K562 (cell line): ENCODE results near the gene DNAJC11. TPM values are rescaled to one million over a fixed set of nuclear protein-coding genes. Genes with fewer than 3 reads are reported as not detected.

Source experiments
- E2F3 ChIP-seq: fragments of 250-450 bp; sonication (Bioruptor Pico); IDR thresholded peaks from 2 replicates; pipeline ENCODE4 v1.4.0; 2020; ENCODE audit warnings: mild to moderate bottlenecking
- ETS2 ChIP-seq: IDR thresholded peaks from 2 replicates; pipeline ENCODE4 v1.6.1; 2016; ENCODE audit warnings: borderline replicate concordance, missing genetic modification characterization, mild to moderate bottlenecking, moderate library complexity, missing compliant biosample characterization; ENCODE audit not compliant: poor library complexity, severe bottlenecking
- HDAC8 ChIP-seq: fragments of 450-650 bp; IDR thresholded peaks from 2 replicates; pipeline ENCODE4 v1.6.1; 2016; ENCODE audit warnings: mild to moderate bottlenecking, missing genetic modification characterization, moderate library complexity, missing compliant biosample characterization
- KAT8 ChIP-seq: fragments of 450-650 bp; IDR thresholded peaks from 2 replicates; pipeline ENCODE4 v1.6.1; 2016; ENCODE audit warnings: low read depth, mild to moderate bottlenecking
- PTBP1 ChIP-seq: fragments of 200-400 bp; formaldehyde crosslinking; IDR thresholded peaks from 2 replicates; pipeline ENCODE4 v1.6.1; 2017; ENCODE audit warnings: low read depth, low read length
- RBM22 ChIP-seq: fragments of 200-400 bp; formaldehyde crosslinking; IDR thresholded peaks from 2 replicates; pipeline ENCODE4 v1.6.1; 2018; ENCODE audit warnings: low read length, low read depth; ENCODE audit not compliant: poor library complexity, severe bottlenecking
- SIX5 ChIP-seq, 2 experiments: IDR thresholded peaks; 2 replicates each; pipeline ENCODE4 v1.6.1; 2011; ENCODE audit warnings: low read length in 2 of 2, borderline replicate concordance in 1 of 2, low read depth in 1 of 2, mild to moderate bottlenecking in 1 of 2, moderate library complexity in 1 of 2; ENCODE audit not compliant: insufficient read depth in 1 of 2
- TAL1 ChIP-seq: fragments of 450-650 bp; IDR thresholded peaks from 2 replicates; pipeline ENCODE4 v1.6.1; 2016; ENCODE audit warnings: mild to moderate bottlenecking
- U2AF2 ChIP-seq: fragments of 200-400 bp; formaldehyde crosslinking; optimal IDR thresholded peaks from 2 replicates; pipeline ENCODE3; 2017; ENCODE audit warnings: low read depth, mild to moderate bottlenecking, low read length
- WHSC1 ChIP-seq: IDR thresholded peaks from one replicate; pipeline ENCODE4 v1.6.1; 2012; ENCODE audit warnings: low read length, control low read depth, inconsistent platforms
- ZBTB8A ChIP-seq: fragments of 450-650 bp; IDR thresholded peaks from 2 replicates; pipeline ENCODE4 v1.6.1; 2018; ENCODE audit warnings: mild to moderate bottlenecking, moderate library complexity; ENCODE audit not compliant: partially characterized antibody
- ZNF77 ChIP-seq: fragments of 250-450 bp; sonication (Bioruptor Pico); IDR thresholded peaks from 2 replicates; pipeline ENCODE4 v1.5.0; 2020
- polyA plus RNA-seq, 8 experiments: library from polyadenylated mRNA; depleted of rRNA in 4 of 8; stranded (reverse) in 5 of 8; unstranded in 3 of 8; fragments of >200 nt; fragmentation: Nextera tagmentation in 2 of 8; fragmentation: Illumina TruSeq in 1 of 8; extraction: Ambion mirVana in 2 of 8; extraction: Trizol in 1 of 8; gene quantifications; 2 replicates each; pipeline versions ENCODE4 v1.2.1 to v1.2.3, GENCODE V29; 2011 to 2014; ENCODE audit warnings: inconsistent platforms in 1 of 8, missing spikeins in 1 of 8
- total RNA-seq, 7 experiments: library from RNA; depleted of rRNA in 6 of 7; stranded (reverse); fragments of >200 nt in 6 of 7; fragmentation: Illumina TruSeq in 2 of 7; extraction: Trizol in 2 of 7; gene quantifications; 2 replicates each; pipeline versions ENCODE4 v1.2.1 to v1.2.3, GENCODE V29; 2011 to 2021; ENCODE audit warnings: low replicate concordance in 1 of 7
- TF ChIP-seq, protein P1 (sequence below): IDR thresholded peaks from 2 replicates; pipeline ENCODE4 v1.6.1; 2012; ENCODE audit warnings: low read depth, low read length, improper control_type of control experiment, borderline replicate concordance
- TF ChIP-seq, protein P2 (sequence below): conservative IDR thresholded peaks from 2 replicates; pipeline ENCODE4 v1.6.1; 2011; ENCODE audit warnings: low read depth, mild to moderate bottlenecking, low read length; ENCODE audit not compliant: control insufficient read depth
- TF ChIP-seq, protein P3 (sequence below): fragments of 250-450 bp; sonication (Bioruptor Pico); IDR thresholded peaks from 2 replicates; pipeline ENCODE4 v1.5.0; 2020; ENCODE audit warnings: mild to moderate bottlenecking
- TF ChIP-seq, protein P4 (sequence below): fragments of 450-650 bp; conservative IDR thresholded peaks from 2 replicates; pipeline ENCODE4 v1.6.1; 2016; ENCODE audit warnings: missing genetic modification characterization, low read depth, mild to moderate bottlenecking, control low read depth, missing compliant biosample characterization
- TF ChIP-seq, protein P5 (sequence below): fragments of 450-650 bp; IDR thresholded peaks from 2 replicates; pipeline ENCODE4 v1.6.1; 2018; ENCODE audit warnings: mild to moderate bottlenecking, low read depth; ENCODE audit not compliant: partially characterized antibody
- TF ChIP-seq, protein P6 (sequence below), 2 experiments: fragments of 450-650 bp; IDR thresholded peaks; 2 replicates each; pipeline ENCODE4 v1.6.1; 2016

Gene DNAJC11
- total and polyA plus RNA-seq, 9 of the 15 experiments (the other 6 are each of a cell fraction or from before 2014, with no cell fraction given) = 14.1 to 123 (median 76.6) TPM

DNA sequence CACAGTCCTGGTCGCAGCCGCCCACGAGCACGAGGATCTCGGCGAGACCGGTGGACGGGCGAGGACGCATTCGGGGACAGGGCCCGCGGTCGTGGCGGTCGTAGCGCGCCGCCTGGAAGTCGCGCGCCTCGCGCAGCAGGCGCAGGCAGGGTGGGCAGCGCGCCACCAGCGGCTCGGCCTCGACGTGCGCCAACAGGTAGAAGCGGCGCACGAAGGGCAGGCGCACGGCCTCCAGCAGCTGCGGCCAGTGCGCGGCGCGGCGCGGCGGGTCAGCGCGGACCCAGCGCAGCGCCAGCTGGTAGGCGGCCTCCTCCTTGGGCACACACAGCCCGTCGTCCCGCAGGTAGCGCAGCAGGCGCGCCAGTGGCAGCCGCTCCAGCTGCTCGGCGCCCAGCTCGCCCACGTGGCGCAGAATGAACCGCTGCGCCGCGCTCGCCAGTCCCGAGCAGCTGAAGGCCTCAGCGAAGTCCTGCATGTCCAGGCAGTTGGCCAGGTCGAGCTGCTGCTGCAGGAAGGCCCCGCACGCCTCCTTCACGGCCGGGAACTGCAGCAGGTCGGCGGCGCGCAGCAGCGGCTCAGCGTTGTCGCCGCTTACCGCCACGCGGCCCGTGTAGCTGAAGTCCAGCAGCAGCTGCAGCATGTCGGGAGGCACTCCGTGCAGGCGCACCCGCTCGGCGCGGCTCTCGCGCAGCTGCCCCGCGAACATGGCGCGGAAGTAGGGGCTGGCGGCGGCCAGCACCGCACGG is 99.5 kb downstream of the DNAJC11 start (continued):
- TF ChIP-seq U2AF2 (no peak), PTBP1 (0 out of 2 replicates have a peak, but pooled peaks have one; percentile 31), TAL1 (no peak), WHSC1 (no peak), RBM22 (no peak), HDAC8 (tag) (no peak), ZNF77 (no peak), KAT8 (no peak), SIX5 (IDR thresholded peaks at IDR 0.05; ENCODE audit: borderline replicate concordance in 1 of 2, insufficient read depth in 1 of 2, low read depth in 1 of 2, low read length in 2 of 2) (no peak), E2F3 (CRISPR knock-in tag) (peak; percentile 62), ETS2 (tag) (peak; percentile 10), ZBTB8A (no peak)
- TF ChIP-seq, protein P1, sequence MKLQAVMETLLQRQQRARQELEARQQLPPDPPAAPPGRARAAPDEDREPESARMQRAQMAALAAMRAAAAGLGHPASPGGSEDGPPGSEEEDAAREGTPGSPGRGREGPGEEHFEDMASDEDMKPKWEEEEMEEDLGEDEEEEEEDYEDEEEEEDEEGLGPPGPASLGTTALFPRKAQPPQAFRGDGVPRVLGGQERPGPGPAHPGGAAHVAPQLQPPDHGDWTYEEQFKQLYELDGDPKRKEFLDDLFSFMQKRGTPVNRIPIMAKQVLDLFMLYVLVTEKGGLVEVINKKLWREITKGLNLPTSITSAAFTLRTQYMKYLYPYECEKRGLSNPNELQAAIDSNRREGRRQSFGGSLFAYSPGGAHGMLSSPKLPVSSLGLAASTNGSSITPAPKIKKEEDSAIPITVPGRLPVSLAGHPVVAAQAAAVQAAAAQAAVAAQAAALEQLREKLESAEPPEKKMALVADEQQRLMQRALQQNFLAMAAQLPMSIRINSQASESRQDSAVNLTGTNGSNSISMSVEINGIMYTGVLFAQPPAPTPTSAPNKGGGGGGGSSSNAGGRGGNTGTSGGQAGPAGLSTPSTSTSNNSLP = no peak
- TF ChIP-seq, protein P2, sequence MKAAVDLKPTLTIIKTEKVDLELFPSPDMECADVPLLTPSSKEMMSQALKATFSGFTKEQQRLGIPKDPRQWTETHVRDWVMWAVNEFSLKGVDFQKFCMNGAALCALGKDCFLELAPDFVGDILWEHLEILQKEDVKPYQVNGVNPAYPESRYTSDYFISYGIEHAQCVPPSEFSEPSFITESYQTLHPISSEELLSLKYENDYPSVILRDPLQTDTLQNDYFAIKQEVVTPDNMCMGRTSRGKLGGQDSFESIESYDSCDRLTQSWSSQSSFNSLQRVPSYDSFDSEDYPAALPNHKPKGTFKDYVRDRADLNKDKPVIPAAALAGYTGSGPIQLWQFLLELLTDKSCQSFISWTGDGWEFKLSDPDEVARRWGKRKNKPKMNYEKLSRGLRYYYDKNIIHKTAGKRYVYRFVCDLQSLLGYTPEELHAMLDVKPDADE = peak; percentile 50
- TF ChIP-seq, protein P3, sequence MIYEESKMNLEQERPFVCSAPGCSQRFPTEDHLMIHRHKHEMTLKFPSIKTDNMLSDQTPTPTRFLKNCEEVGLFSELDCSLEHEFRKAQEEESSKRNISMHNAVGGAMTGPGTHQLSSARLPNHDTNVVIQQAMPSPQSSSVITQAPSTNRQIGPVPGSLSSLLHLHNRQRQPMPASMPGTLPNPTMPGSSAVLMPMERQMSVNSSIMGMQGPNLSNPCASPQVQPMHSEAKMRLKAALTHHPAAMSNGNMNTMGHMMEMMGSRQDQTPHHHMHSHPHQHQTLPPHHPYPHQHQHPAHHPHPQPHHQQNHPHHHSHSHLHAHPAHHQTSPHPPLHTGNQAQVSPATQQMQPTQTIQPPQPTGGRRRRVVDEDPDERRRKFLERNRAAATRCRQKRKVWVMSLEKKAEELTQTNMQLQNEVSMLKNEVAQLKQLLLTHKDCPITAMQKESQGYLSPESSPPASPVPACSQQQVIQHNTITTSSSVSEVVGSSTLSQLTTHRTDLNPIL = no peak
- TF ChIP-seq, protein P4, sequence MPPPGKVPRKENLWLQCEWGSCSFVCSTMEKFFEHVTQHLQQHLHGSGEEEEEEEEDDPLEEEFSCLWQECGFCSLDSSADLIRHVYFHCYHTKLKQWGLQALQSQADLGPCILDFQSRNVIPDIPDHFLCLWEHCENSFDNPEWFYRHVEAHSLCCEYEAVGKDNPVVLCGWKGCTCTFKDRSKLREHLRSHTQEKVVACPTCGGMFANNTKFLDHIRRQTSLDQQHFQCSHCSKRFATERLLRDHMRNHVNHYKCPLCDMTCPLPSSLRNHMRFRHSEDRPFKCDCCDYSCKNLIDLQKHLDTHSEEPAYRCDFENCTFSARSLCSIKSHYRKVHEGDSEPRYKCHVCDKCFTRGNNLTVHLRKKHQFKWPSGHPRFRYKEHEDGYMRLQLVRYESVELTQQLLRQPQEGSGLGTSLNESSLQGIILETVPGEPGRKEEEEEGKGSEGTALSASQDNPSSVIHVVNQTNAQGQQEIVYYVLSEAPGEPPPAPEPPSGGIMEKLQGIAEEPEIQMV (tag) = no peak; the same call in 1 of the 2 replicates
- TF ChIP-seq, protein P5, sequence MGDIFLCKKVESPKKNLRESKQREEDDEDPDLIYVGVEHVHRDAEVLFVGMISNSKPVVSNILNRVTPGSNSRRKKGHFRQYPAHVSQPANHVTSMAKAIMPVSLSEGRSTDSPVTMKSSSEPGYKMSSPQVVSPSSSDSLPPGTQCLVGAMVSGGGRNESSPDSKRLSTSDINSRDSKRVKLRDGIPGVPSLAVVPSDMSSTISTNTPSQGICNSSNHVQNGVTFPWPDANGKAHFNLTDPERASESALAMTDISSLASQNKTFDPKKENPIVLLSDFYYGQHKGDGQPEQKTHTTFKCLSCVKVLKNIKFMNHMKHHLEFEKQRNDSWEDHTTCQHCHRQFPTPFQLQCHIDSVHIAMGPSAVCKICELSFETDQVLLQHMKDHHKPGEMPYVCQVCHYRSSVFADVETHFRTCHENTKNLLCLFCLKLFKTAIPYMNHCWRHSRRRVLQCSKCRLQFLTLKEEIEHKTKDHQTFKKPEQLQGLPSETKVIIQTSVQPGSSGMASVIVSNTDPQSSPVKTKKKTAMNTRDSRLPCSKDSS = no peak
- TF ChIP-seq, protein P6, sequence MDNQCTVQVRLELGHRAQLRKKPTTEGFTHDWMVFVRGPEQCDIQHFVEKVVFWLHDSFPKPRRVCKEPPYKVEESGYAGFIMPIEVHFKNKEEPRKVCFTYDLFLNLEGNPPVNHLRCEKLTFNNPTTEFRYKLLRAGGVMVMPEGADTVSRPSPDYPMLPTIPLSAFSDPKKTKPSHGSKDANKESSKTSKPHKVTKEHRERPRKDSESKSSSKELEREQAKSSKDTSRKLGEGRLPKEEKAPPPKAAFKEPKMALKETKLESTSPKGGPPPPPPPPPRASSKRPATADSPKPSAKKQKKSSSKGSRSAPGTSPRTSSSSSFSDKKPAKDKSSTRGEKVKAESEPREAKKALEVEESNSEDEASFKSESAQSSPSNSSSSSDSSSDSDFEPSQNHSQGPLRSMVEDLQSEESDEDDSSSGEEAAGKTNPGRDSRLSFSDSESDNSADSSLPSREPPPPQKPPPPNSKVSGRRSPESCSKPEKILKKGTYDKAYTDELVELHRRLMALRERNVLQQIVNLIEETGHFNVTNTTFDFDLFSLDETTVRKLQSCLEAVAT (IDR thresholded peaks at IDR 0.05) = no peak; a peak in 1 of 4 replicates
